ENCODE measurements around the gene ZNF382.
"Not testable (repeated sequence)": the region's sequence is repeated elsewhere in the genome, so short reads cannot be mapped to it uniquely, and the experiment has no call there.

Gene ZNF382

DNA sequence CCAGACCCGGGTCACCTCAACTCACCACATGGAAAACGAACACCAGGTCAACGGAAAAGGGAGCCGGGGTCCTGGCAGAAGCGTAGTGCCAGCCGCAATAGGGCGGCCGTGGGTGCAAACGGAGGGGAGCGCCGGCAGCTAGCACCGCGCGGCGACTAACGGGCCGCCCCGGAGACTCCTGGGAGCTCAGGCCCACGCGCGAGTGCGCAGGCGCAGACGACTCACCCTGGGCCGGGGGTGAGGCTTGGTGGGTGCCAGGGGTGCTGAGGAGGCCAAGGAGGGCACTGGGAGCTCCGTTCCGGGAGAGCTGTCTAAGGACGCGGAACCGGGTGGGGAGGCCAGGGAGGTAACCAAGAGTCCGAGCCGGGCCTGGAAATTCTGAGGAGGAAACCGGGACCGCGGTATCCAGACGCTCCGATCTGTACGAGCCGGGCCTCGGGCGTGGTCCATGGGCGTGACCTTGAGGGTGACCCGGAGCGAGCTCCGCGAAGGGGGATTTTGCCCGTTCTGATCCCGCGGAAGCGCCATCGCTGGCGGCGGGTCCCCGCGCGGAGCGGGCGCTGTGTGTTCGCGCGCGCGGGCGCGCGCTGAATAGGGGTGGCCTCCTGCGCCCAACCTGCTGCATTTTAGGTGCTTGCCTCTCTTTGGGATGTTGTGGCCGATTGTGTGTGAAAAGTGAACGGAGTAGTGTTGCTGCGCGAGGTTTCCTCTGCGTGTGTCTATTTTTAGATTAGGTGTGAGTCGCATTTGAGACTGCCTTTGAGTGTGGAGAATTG is at the start of gene ZNF382:
Gene ZNF382 (plus strand): TSS at position 213 of the 776 bp plus-strand sequence. CDS start 4,602 bp downstream, outside the sequence.
- peak; percentile 83 to 86 (median 85) for DNase-seq (ENCODE audit: low read depth in 3 of 3)

DNA sequence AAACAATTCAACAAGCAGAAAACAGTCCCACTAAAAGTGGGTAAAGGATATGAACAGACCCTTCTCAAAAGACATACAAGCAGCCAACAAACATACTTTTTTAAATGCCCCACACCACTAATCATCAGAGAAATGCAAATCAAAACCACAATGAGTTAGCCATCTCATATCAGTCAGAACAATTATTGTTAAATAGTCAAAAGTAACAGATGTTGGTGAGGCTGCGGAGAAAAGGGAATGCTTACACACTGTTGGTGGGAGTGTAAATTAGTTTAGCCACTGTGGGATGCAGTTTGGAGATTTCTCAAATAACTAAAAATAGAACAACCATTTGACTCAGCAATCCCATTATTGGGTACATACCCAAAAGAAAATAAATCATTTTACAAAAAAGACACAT is 40.7 kb upstream of the ZNF382 start:
- no peak for DNase-seq (ENCODE audit: low read depth in 3 of 3)

DNA sequence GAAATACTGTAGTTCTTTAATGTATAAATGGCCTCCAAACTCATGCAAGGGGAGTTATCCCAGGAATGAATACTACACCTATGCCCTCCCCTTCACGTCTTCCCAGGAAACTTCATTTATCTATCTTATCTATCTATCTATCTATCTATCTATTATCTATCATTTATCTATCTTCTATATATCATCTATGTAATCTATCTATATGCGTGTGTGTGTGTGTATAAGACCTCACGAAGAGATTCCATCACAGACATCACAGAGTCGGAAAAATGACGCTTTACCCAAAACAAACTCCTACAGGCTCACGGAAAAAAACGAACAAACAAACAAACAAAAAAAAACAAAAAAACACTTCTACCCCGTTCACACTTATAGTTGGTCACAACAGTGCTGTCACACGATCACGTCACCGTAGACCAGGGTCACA is 32.5 kb upstream of the ZNF382 start:
- no peak for DNase-seq (ENCODE audit: low read depth in 3 of 3)

DNA sequence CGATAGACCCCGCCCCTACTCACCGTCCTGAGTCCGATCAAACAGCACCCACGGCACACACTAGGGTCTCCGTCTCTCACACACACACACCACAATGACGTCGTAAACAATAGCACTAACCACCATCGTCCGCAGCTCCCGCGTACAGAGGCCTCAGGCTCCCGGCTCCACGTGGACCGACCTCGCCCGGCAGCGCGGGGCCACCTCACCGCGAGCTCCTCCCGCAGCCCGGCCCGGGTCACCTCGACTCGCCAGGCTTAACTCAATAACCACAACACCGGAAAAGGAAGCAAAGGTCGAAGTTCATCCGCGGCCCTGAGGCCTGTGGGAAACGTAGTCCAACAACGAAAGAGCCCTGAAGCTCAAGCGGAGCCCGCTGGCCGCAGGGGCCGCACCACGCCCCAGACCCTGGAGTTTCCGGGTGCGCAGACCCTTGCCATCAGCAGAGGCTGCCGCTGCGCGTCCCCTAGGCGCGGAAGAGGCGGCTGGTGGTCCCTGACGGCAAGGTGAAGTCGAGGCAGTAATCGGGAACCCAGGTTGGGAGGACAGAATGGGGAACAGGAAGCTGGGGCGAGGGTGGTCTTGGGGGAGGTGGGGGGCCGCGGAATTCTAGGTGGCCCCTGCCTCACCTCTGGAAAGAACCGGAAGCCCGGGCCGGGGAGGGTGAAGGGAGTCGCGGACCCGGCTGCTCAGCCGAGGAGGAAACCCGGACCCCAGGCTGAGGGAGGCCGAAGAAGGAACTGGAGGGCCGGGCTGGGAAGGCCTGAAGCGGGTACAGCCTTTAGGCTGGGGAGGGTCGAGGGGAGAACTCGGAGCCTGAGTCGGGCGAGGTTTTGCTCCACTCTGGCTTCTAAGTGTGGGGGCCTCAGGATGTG is 31.9 kb upstream of the ZNF382 start, which contains the start of gene ZNF529:
Gene ZNF529 (minus strand): TSS at position 273 of the 875 bp plus-strand sequence. CDS start 946 bp downstream, outside the sequence.
- peak; percentile 57 to 71 (median 63) for DNase-seq (ENCODE audit: low read depth in 3 of 3)

DNA sequence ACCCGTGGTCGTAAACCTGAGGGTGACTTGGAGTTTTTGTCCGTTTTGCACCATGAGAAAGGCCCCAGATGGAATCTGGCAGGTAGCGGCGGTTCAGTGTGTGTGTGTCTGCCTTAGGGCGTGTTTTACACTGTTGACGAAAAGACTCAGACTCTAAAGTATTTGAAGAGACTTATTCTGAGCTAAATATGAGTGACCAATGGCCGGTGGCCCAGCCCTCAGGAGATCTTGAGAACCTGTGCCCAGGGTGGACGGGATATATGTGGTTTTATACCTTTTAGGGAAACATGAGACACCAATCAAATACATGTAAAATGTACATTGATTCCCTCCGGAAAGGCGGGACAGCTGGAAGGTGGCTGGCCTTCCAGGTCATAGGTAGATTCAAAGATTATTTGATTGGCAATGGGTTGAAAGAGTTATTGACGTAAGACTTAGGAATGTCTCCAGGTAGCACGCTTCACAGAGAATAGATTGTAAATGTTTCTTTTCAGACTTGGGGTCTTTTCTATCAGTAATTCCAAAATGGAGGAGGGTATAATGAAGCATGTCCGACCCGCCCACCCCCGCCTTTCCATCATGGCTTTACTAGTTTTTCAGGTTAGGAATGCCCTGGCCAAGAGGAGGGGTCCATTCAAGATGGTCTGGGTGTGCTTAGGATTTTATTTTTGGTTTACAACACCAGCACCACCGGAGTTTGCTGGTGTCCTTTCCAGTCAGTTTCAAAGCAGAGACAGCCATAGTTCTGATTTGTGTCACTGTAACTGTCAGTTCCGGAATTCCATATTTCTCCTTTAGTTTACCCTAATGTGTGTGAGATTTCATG is 31.0 kb upstream of the ZNF382 start:
- DNase-seq (ENCODE audit: low read depth in 3 of 3), result no peak

DNA sequence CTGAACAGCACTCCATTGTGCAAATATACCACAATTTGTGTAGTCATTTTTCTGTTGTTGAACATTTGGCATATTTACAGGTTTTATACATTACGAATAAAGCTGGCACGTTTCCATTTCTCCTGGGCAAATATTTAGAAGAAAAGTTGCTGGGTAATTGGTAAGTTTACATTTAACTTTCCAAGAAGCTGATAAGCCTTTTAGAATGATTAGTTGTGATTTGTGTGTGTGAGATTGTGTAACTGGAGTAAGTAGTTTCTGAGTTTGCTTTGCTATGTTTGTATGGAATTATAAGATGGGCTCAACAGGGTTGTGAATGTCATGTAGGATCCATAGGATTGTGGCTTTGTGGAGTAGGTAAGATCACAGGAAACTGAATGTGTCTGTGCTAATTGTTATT is 30.4 kb upstream of the ZNF382 start:
- no peak for DNase-seq (ENCODE audit: low read depth in 3 of 3)

DNA sequence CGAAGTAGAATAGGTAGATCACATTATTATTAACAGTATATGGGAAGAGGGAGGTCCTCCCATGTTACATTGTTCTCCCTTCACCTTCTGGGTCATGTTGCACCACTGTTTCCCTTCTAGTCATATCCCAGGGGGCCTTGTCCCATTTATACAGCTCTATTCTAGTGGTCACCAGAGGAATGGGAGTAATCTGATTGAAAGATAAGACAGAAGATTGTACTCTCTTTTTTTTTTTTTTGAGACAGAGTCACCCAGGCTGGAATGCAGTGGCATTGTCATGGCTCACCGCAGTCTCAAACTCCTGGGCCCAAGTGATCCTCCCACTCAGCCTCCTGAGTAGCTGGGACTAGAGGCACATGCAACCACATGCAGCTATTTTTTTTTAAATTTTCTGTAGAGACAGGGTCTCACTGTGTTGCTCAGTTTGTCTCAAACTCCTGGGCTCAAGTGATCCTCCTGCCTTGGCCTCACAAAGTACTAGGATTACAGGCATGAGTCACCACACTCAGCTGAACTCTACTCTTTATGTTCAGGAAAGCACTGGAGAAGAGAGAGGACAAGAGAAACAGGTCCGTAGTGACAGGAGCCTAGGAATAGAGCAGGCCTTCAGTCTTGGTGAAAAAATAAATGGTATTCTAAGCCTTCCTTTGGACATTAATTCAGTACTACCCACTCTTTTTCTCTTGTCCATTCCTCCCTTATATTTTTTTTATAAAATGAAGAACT is 27.7 kb upstream of the ZNF382 start:
- no peak for DNase-seq (ENCODE audit: low read depth in 3 of 3)

DNA sequence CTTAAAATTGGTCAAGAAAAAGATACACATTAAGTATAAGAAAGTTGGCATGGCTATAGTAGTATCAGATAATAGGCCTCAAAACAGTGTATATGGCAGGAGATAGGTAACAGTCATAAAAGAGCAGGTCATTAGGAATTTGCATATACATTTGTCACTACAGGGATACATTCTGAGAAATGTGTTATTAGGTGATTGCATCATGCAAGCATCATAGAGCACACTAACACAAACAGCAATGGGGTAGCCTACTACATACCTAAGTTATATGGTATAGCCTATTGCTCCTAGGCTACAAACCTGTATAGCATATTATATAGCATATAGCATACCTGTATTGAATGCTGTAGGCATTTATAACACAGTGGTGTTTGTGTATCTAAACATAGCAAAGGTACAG is 25.9 kb upstream of the ZNF382 start:
- DNase-seq (ENCODE audit: low read depth in 3 of 3), result no peak

DNA sequence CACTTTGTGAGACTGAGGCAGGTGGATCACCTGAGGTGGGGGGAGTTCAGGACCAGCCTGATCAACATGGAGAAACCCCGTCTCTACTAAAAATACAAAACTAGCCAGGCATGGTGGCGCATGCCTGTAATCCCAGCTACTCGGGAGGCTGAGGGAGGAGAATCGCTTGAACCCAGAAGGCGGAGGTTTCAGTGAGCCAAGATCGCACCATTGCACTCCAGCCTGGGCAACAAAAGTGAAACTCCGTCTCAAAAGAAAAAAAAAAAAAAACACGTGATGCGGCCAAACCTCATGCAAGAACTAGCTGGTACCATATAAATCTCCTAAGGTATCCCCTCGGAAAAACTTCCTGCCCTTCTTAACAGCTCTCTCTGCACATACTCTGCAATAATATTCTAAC is 2.4 kb upstream of the ZNF382 start:
- DNase-seq (ENCODE audit: low read depth in 3 of 3), result not testable (repeated sequence)

DNA sequence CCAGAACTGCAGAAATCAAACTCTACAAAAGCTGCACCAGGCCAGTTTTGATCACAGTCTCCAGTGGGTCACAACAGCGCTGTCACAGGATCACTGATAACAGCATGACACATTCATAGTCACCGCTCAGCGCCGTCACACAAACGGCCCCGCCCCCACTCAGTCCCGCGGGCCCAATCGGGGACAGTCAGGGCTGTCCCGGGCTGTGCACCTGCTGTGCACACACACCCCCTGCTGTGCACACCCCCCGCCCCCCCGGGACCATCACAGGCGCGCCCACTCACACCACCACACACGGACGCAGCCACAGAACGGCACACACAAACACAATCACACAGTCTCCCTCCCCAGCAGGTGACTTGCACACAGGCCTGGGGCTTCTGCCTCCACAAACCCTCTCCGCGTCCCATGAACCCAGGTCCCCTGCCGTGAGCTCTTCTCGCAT is 435 bp upstream of the ZNF382 start:
- peak; percentile 77 to 86 (median 81) for DNase-seq (ENCODE audit: low read depth in 3 of 3)

DNA sequence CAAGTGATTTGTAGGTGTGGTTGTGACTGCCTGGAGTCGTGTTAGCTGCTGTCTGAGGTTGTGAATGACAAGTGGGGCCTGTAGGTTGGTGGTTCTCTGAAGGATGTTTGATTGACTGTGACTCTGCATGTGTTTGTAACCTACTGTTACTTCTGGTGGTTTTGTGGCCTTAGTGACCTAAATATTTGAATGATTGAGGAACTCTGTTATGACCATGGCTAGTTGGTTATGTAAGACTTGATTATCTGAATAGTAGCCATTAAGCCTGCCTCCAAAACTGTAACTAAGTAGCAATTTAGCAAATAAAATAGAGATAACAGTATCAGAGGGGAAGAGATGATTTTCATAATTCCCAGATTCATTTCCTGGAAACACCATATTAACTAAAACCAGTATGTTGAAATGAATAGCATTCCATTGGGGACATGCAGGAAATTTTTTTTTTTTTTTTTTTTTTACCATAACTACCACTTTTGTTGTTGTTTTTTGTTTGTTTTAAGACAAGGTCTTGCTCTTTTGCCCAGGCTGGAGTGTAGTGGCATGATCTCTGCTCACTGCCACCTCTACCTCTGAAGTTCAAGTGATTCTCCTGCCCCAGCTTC is 865 bp downstream of the ZNF382 start:
- no peak for DNase-seq (ENCODE audit: low read depth in 3 of 3)

DNA sequence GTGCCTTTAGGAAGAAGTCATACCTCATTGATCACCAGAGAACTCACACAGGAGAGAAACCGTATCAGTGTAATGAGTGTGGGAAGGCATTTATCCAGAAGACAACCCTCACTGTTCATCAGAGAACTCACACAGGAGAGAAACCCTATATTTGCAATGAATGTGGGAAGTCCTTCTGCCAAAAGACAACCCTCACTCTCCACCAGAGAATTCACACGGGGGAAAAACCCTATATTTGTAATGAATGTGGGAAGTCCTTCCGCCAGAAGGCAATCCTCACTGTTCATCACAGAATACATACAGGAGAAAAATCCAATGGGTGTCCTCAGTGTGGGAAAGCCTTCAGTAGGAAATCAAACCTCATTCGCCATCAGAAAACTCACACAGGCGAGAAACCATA is 21.9 kb downstream of the ZNF382 start:
- DNase-seq (ENCODE audit: low read depth in 3 of 3), result no peak

DNA sequence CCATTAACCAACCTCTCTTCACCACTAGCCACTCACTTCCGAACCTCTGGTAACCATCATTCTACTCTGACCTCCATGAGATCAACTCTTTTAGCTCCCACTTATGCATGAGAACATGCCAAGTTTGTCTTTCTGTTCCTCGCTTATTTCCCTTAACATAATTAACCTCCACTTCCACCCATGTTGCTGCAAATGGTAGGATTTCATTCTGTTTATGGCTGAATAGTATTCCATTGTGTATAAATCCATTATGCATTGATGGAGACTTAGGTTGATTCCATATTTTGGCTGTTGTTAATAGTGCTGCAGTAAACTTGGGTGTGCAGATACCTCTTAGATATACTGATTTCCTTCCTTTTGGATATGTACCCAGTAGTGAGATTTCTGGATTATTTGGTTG is 30.2 kb downstream of the ZNF382 start:
- no peak for DNase-seq (ENCODE audit: low read depth in 3 of 3)

DNA sequence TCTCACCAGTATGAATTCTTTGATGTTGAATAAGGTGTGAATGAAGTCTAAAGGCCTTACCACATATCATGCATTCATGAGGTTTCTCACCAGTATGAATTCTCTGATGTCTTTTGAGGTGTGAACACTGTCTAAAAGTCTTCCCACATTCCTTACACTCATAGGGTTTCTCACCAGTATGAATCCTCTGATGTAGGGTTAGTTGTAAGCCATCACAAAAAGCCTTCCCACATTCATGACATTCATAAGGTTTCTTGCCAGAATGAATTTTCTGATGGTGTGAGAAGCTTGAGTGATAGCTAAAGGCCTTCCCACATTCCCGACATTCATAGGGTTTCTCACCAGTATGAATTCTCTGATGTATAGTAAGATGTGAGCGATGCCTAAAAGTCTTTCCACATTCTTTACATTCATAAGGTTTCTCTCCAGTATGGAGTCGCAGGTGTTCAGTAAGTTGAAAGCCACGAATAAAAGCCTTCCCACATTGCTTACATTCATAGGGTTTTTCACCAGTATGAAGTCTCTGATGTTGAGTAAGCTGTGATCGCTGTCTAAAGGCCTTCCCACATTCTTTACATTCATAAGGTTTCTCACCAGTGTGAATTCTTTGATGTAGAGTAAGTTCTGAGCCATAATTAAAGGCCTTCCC is 33.9 kb downstream of the ZNF382 start:
- no peak for DNase-seq (ENCODE audit: low read depth in 3 of 3)

DNA sequence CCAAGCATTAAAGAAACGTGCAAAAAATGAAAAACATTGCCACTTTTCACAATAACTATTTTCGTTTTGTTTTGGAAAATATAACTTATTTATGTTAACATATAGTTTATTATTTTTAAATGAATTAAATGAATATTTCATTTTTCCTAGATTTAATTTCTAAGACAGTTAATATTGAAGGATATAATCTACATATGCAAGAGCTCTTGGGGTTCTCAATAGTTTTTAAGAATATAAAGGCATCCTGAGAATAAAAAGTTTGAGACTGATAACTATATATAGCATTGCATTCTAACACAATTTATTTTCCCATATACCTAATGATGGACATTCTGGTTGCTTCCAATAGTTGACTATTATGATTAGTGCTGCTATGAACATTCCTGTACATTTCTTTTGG is 41.6 kb downstream of the ZNF382 start:
- no peak for DNase-seq (ENCODE audit: low read depth in 3 of 3)

DNA sequence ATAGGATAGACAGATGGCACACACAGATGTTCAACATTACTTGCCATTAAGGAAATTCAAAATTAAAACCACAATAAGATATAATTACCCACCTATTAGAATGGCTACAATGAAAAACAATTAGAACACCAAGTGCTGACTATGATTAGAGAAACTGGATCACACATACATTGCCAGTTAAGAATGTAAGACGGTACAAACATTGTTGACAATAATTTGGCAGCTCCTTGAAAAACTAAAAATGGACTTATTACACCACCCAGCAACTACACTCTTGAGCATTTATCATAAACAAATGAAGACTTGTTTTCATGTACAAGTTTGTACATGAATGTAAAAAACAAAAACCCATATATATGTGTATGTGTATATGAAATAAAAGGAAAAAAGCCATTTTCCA is 47.8 kb downstream of the ZNF382 start:
- no peak for DNase-seq (ENCODE audit: low read depth in 3 of 3)

DNA sequence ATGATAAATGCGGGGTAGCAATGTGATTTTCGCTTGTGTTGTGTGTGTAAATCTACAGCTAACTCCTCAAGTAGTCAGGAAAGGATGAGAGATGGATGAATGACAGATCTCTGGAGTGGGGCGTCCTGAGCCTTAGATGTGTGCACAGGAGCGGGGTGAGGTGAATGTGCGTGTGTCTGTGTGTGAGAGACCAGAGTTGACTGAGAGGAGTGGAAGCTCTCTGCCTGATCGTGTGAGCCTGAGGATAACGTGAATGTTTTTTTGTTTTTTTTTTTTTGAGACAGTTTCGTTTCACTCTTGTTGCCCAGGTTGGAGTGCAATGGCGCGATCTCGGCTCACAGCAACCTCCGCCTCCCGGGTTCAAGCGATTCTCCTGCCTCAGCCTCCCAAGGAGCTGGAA is 60.7 kb downstream of the ZNF382 start:
- no peak for DNase-seq (ENCODE audit: low read depth in 3 of 3)

DNA sequence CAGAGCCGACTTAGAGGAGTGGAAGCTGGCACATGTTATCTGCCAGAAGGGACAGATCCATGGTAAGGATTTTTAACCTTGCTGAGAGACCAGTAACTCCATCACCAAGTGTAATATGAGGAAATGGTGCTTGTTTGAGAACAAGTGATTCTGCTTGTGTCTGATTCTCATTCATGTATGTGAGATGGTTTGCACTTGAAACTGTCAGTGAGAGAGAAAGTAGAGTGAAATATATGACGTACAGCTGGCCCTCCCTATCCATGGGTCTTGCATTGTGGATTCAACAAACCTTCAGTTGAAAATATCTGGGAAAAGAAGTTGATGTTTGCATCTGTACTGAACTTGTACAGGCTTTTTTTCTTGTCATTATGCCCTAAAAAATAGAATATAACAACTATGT is 63.5 kb downstream of the ZNF382 start:
- no peak for DNase-seq (ENCODE audit: low read depth in 3 of 3)

DNA sequence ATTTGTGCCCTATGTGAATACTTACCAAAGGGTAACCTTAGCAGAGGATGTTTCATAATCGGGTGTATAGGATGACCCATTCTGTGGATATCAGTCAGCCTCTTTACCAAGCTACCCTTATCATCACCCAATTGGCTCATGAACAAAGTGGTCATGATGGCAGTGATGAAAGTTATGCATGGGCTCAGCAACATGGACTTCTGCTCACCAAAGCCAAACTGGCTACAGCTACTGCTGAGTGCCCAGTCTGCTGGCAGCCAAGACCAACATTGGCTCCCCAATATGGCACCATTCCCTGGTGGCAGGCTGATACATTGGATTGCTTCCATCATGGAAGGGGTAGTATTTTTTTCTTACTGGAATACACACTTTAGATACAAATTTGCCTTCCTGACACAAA is 67.3 kb downstream of the ZNF382 start:
- DNase-seq (ENCODE audit: low read depth in 3 of 3), result no peak

DNA sequence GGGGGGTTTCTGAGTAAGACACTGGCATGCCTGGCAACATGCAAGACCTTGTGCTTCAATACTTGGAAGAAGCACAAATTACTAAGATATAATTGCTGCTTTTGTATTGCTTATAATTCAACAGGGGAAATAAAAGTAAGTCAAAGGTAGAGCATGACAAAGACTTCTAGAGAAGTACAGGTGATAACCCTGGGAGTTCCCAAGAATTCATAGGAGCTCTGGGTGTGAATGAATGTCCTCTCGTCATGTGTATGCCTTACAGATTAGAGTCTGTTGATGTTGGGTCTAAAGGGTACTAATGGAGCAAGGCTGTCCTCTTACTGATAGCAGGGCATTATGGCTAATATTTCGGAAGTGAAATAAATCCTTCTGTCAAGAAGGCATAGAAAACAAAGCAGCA is 69.1 kb downstream of the ZNF382 start:
- DNase-seq (ENCODE audit: low read depth in 3 of 3), result no peak
